ENCODE data around the gene BANK1. TPM values are rescaled to one million over a fixed set of nuclear protein-coding genes. Genes with fewer than 3 reads are reported as not detected.

The BANK1 gene
- total and polyA plus RNA-seq, 2 of the 4 experiments (the other 2 are of a cell fraction): under 0.01 to 0.51 TPM

- peak overlapping the region in 1 of 2 experiments; percentile 55; a peak in 1 of 4 replicates for H4K8ac ChIP-seq (ENCODE audit: low read depth in 2 of 2, low read length in 2 of 2)
- ATAC-seq (ENCODE audit: low read depth) (no peak), DNase-seq (no peak)
- no peak overlapping the region for H3K27ac ChIP-seq (ENCODE audit: insufficient read depth, low read length)
- no peak overlapping the region for H3K4ac ChIP-seq (ENCODE audit: low read depth, low read length)
- H3K36me3 ChIP-seq (ENCODE audit: control insufficient read depth, insufficient read depth, low read length): no peaks in the 10 kb centered on the region
- no peak overlapping the region for H3K23ac ChIP-seq (ENCODE audit: low read depth, low read length)
- no peaks in the 10 kb centered on the region for H3K9me3 ChIP-seq (ENCODE audit: control insufficient read depth, insufficient read depth, low read length)
- no TSS peak for BruUV-seq (replicated peaks)
- H2BK15ac ChIP-seq (ENCODE audit: low read depth, low read length): no peak overlapping the region
- no peaks in the 10 kb centered on the region for H4K20me1 ChIP-seq (ENCODE audit: insufficient read depth, low read length)
- no peak overlapping the region for H2AFZ ChIP-seq (replicated peaks; ENCODE audit: low read length, poor library complexity)
- no peak overlapping the region for H3K56ac ChIP-seq (ENCODE audit: extremely low read depth, insufficient read depth, low read length)
- no peak overlapping the region for H2BK20ac ChIP-seq (ENCODE audit: low read depth, low read length)
- intact Hi-C loops (cut with micrococcal nuclease): no loop called here
- no peak overlapping the region for H2BK5ac ChIP-seq (ENCODE audit: low read depth, low read length, poor library complexity, severe bottlenecking)
- dilution Hi-C loops (cut with HindIII; ENCODE audit: low sequenced_read_pairs, unreplicated experiment): no loop called here
- H2AK5ac ChIP-seq (ENCODE audit: low read depth, low read length): no peak overlapping the region
- H3K9me1 ChIP-seq (ENCODE audit: insufficient read depth, low read length): no peaks in the 10 kb centered on the region
- H3K79me1 ChIP-seq (ENCODE audit: low read depth in 1 of 2, low read length in 2 of 2): no peaks in the 10 kb centered on the region
- H2BK120ac ChIP-seq (ENCODE audit: low read depth, low read length): no peak overlapping the region
- no CpG with 5 or more reads among the region's 2 CpGs for WGBS, 2 experiments (ENCODE audit: extremely low coverage in 2 of 2, insufficient read length in 1 of 2)
- H3K14ac ChIP-seq (replicated peaks; ENCODE audit: low read depth, low read length): no peak overlapping the region
- no peak overlapping the region for H3K4me3 ChIP-seq (ENCODE audit: insufficient read depth, low read depth, low read length)
- H4K5ac ChIP-seq (ENCODE audit: low read depth, low read length): no peak overlapping the region
- no peaks in the 10 kb centered on the region for H3K27me3 ChIP-seq (ENCODE audit: control insufficient read depth, insufficient read depth, low read length)
- no peak overlapping the region for H3K9ac ChIP-seq (ENCODE audit: low read depth, low read length)
- in situ Hi-C loops (cut with MboI; ENCODE audit: low sequenced_read_pairs): no loop called here
- H4K91ac ChIP-seq (ENCODE audit: insufficient read depth, low read depth, low read length): no peak overlapping the region
- TF ChIP-seq RFX5 (IDR thresholded peaks at IDR 0.05; ENCODE audit: low read depth, low read length) (no peak), SMC3 (IDR thresholded peaks at IDR 0.05; ENCODE audit: low read depth, low read length) (no peak), CTCF (conservative IDR thresholded peaks at IDR 0.05; ENCODE audit: low read depth, low read length) (no peak), MAFK (IDR thresholded peaks at IDR 0.05; ENCODE audit: low read depth, low read length) (no peak), BHLHE40 (IDR thresholded peaks at IDR 0.05; ENCODE audit: low read depth, low read length) (no peak), MAZ (IDR thresholded peaks at IDR 0.05; ENCODE audit: borderline replicate concordance, low read depth, low read length) (no peak), MXI1 (IDR thresholded peaks at IDR 0.05; ENCODE audit: borderline replicate concordance, low read depth, low read length) (no peak), CHD1 (IDR thresholded peaks at IDR 0.05; ENCODE audit: low read depth, low read length) (no peak), POLR2A (IDR thresholded peaks at IDR 0.05; ENCODE audit: low read depth, low read length) (no peak), FOS (IDR thresholded peaks at IDR 0.05; ENCODE audit: low read depth, low read length) (no peak)
- ChIA-PET POLR2A (ENCODE audit: unreplicated experiment) (no interaction called here), CTCF (interaction anchor here (0.6 kb wide), 1 partner anchor 559 kb away, joined by 3 read pairs; no protein-coding TSS in a partner anchor)
- H3K4me2 ChIP-seq (ENCODE audit: low read depth, low read length): no peak overlapping the region
- H3K18ac ChIP-seq (ENCODE audit: low read depth, low read length): no peak overlapping the region
- H3K4me1 ChIP-seq (ENCODE audit: control insufficient read depth, insufficient read depth, low read length): no peaks in the 10 kb centered on the region
- H2AK9ac ChIP-seq (replicated peaks; ENCODE audit: low read depth, low read length, poor library complexity): no peak overlapping the region
Measured at GRCh38 chr4:101871962-101872676, 81.6 kb downstream of the BANK1 start.
